Body of pancreas (tissue), 4 donors: ENCODE measurements around the gene PLA2G4B.

Experiments
- CTCF ChIP-seq, 7 experiments: fragments of 450-650 bp in 4 of 7; fragments of 200-600 bp in 3 of 7; sonication (generic) in 3 of 7; IDR thresholded peaks; one replicate each; pipeline ENCODE4 v1.5.1; 2016 to 2019; ENCODE audit warnings: antibody characterized with exemption in 7 of 7
- POLR2A ChIP-seq, 3 donors: fragments of 450-650 bp; IDR thresholded peaks; one replicate each; pipeline ENCODE4 v1.6.1; 2016; ENCODE audit warnings: antibody characterized with exemption in 3 of 3, mild to moderate bottlenecking in 2 of 3

DNA sequence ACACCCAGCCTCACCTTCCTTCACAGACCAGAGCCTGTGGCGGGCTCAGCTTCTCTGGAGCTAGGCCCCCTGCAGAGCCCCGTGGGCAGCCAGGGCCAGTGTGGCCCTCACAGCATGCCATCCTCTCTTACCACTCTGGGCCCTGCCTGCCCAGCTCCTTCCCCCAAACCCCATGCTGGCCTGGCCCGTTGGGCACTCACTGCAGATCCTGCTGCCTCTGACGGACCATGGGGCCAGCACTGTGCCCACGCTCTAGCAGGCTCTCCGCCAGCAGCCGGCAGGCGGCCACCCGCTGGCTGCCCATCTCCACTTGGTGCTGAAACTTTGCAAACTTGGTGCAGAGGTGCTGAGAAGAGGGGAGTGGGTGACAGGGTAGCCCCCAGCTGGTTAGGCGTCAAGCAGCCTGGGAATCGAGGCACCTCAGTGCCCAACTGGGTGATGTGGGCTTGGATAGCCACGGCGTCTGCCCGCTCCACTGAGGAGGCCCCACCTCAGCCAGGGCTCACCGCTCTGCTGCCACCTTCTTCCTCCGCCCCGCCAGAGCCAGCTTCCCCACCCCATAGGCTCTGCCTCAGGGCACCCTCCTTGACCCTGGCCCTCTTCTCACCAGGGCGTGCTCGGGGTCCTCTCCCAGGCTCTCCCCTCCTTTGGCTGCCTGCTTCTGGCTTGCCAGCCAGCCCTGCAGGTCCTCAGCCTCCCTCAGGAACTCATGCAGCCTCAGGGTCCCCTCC is 32.7 kb downstream of the PLA2G4B start:
- TF ChIP-seq CTCF (IDR thresholded peaks at IDR 0.05) (no peak), POLR2A (IDR thresholded peaks at IDR 0.05) (no peak)
